DMS 273 treated with DMSO at 0.1 percent for 48 hours (cell line): ENCODE measurements around the gene KRT84.

Source experiments
- DNase-seq: peaks from one replicate; lab custom pipeline; 2025; lab: John Stamatoyannopoulos, UW

The KRT84 gene, protein sequence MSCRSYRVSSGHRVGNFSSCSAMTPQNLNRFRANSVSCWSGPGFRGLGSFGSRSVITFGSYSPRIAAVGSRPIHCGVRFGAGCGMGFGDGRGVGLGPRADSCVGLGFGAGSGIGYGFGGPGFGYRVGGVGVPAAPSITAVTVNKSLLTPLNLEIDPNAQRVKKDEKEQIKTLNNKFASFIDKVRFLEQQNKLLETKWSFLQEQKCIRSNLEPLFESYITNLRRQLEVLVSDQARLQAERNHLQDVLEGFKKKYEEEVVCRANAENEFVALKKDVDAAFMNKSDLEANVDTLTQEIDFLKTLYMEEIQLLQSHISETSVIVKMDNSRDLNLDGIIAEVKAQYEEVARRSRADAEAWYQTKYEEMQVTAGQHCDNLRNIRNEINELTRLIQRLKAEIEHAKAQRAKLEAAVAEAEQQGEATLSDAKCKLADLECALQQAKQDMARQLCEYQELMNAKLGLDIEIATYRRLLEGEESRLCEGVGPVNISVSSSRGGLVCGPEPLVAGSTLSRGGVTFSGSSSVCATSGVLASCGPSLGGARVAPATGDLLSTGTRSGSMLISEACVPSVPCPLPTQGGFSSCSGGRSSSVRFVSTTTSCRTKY

DNA sequence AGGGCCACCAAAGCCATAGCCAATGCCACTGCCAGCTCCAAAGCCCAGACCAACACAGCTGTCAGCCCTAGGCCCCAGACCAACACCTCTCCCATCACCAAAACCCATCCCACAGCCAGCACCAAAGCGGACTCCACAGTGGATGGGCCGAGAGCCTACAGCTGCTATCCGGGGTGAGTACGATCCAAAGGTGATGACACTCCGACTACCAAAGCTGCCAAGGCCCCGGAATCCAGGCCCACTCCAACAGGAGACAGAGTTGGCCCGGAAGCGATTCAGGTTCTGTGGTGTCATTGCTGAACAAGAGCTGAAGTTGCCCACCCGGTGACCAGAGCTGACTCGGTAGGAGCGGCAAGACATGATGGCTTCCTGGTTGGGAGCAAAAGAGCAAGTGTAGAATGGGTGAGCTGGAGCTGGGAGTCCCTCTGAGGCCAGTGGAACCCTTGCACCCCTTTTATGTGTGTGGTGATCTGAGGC is at the start of gene KRT84:
TSS of gene KRT84 (minus strand) at position 427 of the 477 bp plus-strand sequence. CDS start at position 360, 67 bp downstream.
- no peak for DNase-seq

DNA sequence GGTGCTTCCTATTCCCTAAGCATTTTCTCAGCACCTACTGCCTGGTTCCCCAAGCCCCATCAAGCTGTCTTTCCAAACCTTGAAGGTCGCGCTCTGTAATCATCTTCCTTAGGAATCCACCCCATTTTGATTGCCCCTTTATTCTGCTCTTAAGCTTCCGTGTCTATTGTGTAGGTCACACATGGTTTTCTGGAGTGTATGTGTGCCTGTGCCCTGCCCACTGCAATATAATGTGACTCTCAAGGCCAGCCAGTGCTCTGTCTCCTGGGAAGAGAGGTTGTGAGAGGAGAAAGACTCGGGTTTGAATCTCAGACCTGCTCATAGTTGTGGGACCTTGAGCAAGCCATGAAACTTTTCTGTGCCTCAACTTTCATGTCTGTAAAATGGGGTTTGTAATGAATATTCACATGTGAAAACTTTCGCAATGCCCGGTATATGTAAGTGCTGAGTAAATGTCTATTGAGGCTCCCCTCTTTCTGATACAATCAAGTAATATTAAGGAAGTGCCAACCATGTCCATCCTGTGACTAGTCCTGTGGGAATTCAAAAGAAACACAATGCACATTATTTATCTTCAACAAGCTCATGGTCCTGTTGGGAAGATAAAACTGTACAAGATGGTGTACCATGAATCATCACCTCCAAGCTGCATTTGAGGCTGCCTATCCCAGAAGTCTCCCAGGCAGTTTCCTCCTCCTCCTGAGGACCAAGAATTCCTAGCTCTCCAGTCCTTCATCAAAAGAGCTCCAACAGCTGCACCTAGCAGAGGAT is 49.5 kb upstream of the KRT84 start:
- DNase-seq, result no peak

DNA sequence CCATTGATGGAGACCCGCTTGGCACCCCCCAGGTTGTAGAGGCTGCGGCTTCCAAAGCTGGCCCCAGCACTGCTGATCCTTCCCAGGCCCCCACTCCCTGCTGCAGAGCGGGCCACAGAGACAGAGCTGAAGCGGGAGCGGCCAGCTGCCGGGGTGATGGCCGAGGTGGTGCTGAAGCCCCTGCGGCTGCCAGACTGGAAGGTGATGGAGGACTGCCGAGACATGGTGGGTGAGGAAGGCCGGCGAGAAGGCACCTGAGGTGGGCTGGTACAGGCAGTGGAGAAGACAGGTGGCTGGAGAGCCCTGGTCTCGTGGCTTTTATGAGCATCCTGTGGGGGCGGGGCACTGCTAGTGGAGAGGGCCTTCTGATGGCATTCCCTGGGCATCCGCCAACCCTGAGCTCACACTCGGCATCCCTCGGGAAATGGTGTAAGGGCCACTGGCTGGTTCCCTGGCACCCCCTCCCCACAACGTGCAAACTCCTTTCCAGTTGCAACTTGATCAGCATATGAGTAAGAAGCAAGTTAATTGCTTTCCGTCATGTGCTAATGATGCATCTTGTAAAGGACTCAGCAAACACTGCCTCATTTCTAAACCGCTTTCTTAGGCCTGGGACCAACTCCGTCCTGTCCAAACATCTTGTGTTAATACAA is 48.8 kb upstream of the KRT84 start, which contains the start of gene KRT75:
TSS of gene KRT75 (minus strand) at position 291 of the 653 bp plus-strand sequence. CDS start at position 224, 67 bp downstream.
- no peak for DNase-seq

DNA sequence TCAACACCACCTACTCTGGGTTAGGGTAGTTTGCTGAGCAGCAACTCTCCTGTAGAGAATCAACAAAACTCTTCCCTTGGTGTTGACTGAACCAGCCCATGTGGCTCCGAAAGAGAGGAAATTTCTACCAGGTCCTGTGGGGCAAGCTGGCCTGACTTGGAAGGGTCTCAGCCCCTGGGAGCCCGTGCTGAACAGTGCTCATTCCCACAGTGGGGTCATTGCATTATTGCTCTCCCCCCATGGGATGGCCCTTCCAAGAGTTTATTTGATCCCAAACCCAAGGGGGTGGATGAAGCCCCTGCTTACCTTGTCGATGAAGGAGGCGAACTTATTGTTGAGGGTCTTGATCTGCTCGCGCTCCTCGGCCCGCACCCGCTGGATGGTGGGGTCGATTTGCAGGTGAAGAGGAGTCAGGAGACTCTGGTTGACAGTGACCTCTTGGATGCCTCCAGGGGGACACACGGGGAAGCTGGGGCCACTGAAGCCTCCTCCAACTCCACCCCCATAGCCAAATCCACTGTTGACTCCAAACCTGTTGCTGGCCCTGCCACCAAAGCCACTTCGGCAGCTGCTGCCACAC is 48.1 kb upstream of the KRT84 start:
- no peak for DNase-seq

DNA sequence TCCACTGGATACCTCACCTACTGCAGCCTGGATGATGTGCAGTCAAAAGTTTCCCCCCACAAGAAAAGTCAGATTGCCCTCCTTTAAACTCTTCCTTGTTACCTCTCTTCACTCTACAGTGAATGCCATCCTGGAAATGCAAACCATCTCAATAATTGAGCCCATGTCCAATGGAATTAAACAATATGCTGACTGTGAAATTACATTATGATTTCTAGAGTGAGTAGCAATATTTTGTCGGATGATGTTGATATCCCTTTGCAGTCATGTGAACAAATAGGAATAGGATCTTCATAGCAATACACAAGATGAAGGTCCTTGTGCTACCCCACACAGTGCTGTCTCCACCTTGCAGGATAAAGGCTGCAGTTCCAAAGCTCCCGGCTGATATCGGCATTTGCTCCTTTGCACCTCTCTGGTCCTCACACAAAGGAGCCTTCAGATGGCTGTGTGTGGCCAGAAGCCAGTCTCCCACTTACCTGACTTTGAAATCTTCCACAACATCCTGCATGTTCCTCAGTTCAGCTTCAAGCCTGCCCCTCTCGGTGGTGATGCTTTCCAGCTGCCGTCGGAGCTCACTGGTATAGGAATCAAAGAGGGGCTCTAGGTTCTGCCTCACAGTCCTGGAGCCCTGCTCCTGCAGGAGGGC is 47.2 kb upstream of the KRT84 start:
- DNase-seq, result no peak

DNA sequence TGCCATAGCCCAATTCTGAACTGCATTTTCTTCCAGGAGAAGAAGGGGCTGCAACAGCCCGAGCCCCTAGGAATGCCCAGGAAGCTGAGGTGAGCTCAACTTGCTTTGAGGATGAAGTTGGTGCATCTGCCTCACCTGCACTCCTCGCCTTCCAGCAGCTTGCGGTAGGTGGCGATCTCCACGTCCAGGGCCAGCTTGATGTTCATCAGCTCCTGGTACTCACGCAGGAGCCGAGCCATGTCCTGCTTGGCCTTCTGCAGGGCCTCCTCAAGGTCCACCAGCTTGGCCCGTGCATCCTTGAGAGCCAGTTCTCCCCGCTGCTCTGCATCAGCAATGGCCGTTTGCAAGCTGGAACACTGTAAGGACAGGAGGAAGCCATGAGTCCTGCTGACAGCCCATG is 42.7 kb upstream of the KRT84 start:
- DNase-seq, result no peak

DNA sequence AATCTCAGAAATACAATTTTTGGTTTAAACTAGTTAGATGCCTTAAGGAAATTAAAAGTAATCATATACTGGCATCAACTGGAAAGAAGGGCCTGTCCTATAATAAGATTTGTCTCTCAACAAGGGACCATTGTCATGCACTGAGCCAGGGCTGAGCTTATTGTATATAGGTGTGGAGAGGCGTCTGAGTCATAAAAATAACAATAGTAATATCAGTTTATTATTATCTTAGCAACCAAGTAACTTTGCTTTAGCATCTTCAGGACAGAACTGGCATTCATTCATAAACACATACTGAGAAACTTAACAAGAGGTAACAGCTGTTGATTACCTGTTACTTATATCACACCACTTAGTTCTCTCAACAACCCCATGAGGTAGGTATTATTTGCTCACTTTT is 41.6 kb upstream of the KRT84 start:
- DNase-seq, result no peak

DNA sequence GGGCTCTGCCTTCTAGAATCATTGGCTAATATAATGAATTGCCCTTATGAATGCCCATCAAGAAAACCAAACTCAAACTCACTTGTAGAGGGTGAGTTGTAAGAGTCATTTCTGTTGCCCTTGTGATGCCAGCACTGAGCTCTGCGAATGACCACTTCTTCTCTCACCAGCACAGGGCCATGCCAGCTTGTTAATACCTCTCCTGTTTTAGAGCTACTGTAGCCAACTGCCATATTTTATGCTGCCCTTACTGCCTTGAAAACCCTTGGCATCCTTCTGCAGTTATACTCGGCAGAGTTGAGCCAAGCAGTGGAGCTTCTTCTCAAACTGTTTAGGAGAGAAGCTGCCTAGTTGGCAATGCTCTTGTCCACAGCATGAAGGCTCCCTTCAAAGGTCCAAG is 40.6 kb upstream of the KRT84 start:
- DNase-seq, result no peak

DNA sequence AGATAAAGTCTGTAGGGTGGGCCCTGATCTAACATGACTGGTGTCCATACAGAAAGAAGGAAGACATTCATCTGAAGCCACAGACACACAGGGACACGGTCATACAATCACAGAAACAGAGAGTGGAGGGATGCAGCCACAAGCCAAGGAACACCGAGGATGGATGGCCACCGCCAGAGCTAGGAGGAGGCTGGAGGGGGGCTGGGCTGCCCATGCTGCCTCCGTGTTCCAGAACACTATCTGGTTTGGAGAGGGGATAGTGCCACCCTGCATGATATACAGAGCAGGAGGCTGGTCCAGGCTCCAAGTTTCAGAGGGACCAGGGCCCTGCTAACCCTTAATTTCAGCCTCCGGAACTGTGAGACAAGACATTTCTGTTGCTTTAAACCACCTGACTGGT is 40.0 kb upstream of the KRT84 start:
- DNase-seq, result no peak

DNA sequence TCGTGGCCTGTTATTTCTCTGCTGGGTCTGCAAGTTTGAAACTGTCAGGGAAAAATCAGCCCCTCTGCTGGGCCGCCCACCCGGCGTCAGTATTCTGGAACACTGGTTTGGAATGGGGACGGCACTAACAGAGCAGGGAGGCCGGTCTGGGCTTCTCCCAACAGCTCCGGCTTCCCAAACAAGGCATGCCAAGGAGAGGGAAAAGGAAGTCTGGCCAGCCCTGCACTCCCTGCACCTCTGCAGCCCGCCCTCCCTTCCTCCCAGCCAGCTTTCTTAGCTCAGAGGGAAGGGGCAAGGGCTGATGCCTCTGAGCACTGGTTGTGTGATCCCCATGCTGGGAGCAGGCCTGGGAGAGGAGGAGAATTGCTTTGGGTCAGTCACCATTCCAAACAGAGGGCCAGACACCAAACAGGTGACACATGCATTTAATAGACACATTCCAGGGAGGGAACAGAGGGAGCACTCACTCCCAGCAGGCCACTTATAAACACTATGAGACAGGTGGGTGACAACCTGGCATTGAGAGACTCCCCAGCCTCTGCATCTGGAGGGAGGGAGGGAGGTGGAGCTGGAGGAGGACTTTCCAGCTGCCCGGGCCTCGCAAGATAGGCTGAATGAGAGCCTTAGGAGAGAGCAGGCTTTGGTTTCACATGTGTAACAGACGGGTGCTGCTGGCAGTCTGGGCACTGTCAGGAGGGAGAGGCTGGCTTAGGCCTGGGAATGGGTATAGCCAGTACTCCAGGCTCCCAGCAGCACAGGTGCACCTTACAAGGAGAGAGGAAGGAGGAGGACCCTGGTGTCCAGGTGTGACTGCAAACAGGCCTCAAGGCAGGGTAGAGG is 38.4 kb upstream of the KRT84 start:
- DNase-seq, result no peak

DNA sequence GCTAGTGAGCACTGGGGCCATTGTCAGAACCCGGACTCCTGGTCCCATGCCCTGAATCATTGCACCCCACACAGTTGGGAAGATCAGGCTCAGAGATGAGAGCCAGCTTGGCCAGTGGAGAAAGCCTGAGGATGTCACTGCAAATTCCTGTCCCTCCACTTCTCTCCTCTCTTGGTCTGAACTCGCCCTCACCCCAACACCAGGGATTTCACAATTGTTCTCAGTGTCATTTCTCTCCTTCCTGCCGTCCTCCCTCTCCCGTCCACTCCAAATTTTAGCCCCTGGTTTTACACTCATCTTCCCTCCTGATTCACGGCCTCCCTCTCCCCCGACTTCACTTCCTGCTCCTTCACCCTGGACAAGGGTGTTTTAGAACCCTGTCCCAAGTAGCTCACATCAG is 37.6 kb upstream of the KRT84 start:
- no peak for DNase-seq

DNA sequence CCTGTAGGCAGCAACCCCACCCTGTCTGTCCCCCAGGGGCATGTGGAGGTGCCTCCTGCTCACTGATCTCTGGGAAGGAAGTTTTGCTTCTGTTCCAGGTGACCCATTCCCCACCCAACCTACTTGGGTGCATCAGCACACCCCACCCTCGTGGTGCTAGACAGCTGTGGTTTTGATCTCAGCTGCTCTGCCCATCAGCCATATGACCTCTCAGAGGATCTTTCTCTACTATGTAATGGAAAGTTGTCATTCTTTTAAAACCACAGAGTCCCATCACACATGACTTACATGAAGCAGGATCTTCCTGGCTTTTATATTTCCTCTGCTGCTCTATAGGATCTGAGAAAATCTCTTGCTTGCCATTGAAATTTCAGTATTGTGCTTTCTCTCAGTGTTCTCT is 34.2 kb upstream of the KRT84 start:
- no peak for DNase-seq

DNA sequence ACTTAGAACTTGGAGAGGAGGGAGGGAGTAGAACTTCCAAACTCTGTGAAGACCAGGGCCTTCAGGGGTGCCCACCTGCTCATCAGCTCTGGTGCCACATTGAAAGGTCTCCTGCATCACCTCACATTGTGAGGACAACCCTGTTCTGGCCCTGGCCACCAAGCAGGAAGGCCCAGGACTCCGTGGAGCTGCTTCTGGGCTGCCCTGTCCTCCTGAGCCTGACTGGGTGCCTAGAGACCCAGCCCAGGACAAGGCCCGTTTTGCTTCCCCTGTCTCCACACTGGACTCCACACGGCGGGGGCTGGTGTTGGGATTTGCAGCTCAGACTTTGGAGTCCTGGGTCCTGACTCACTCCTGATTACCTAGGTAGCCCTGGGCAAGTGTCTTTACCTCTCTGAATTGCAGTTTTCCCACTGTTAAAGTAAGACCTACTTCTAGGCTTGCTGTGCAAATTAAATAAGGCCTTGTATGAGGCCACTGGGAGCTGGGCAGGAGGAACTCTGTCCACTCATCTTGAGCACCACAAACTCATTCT is 33.2 kb upstream of the KRT84 start:
- no peak for DNase-seq

DNA sequence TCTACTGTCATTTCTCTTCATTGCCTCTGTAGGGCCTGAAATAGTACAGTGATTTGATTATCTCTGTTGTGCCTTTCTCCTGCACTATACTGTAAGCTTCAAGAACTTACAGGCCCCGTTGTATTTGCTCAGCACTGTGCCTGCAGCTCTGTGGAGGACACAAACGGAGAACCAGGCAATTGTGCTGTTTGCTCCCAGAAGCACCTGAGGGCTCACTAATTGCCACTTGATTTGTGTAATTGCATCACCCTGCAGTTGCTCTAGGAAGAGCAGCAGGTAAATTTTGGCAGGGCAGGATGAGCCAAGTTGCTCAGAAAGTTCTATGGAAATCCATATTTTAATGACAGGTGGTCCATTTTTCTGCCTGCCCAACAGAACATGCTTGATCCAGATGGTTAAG is 32.3 kb upstream of the KRT84 start:
- DNase-seq, result no peak

DNA sequence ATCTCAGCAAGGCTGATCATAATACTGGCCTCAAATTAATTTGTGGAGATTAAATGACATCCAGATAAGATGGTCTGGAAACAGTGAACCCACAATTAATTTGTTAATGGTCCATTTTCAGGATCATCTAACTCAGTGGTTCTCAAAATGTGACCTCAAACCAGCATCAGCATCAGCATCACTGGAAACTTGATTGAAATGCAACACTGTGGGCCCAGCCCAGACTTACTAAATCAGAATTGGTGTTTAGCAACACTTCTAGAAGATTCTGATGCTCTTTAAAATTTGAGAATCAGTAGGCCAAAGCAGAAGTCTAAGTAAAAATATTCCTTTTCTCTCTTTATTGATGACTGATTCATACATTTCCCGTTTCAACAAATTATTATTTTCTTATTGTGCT is 31.3 kb upstream of the KRT84 start:
- no peak for DNase-seq

DNA sequence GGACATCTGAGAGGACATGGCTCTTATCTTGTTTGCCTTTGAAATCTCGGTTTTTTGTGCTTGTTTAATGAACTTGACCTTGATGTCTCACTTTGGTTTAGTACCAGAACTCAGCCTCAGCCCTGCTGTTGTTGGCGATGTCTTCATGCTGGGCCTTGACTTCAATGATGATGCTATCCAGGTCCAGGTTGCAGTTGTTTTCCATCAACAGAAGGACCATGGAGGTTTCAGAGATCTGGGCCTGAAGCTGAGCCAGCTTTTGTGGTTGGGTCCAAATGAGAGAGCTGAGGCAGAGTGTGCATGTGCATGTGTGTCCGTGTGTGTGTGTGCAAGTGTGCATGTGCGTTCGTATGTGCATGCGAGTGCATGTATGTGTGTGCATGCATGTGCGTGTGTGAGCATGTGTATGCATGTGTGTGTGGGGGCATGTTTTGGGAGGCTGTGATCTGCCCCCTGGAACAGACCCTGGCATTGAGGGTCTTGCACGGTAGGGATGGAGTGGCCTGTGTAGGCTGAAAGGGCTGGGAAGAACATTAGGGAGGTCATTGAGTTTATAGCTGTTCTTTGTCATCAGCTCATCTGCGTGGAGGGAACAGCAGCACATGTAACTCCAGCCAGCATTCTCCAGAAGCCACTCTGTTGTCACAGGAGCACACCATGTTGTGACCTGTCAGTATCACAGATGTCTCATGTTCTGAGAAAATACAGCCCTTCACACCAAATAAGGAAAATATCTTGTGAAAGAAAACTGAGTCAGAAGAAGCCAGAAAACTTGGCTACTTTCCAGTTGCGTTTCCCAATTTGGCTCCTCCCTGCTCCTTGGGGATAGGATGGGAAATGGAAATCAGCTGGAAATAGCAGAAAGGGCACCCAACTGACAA is 30.7 kb upstream of the KRT84 start:
- DNase-seq, result no peak

DNA sequence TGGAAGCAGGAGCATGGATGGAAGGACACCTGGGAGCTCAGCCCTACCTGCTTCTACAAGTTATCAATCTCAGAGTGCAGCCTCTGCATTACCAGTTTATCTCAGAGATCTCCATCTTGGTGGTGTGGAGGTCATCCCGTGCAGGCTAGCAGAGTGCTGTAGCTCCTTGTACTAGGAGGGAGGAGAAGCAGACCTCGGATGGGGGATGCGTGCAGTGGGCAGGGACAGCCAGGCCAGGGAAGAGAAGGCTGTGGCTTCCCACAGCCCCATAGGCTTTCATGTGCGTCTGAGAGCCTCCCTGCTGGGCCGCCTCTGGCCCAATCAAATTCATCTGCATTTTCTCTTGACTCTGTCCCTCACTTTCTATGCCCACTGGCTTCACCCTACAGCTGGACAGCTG is 29.5 kb upstream of the KRT84 start:
- no peak for DNase-seq

DNA sequence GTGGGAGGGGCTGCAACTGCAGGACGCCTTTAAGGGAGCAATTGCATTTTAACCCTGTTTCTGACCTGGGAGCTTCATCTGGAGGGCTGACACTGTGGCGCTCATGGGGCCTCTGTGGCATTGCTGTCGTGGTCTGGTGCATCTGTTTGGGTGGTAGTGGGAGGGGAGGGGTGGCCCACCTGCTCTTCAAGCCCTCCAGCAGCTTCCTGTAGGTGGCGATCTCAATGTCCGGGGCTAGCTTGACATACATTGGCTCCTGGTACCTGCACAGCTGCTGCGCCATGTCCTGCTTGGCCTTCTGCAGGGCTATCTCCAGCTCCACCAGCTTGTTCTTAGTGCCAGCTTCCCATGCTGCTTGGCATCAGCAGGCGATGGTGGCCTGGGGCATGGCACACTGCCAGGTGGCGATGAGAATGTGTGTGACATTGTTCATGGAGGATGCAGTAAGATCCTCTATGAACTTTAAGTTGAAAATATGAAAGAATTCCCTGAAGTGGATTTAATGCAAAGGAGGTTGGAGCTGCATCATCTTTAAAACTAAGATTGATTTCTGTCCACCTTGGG is 28.4 kb upstream of the KRT84 start:
- DNase-seq, result no peak

DNA sequence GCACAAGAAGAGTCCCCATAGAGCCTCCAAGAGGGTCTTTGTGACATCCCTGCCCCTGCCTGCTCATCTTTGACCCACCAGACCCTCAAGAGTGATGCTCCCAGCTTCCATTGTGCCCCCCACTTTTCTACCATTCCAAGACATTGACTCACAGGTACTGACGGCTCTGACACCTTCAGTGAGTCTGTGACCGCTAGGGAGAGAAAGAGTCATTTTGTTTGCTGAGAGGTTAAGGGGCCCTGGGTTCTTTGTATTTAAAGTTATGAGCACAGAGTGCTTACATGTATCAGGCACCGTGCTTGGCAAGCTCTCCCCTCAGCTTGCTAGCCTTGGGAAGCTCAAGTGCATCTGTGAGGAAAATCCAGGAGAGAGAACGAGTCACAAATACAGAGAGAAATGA is 27.8 kb upstream of the KRT84 start:
- no peak for DNase-seq
